Sigmoid colon (tissue), 4 donors: Measurements from ENCODE around the gene MCOLN2.

ENCODE experiments used
- CTCF ChIP-seq, 4 experiments: fragments of 450-650 bp in 3 of 4; fragments of 200-600 bp in 1 of 4; IDR thresholded peaks; one replicate each; pipeline ENCODE4 v1.5.1; 2016 to 2019; ENCODE audit warnings: antibody characterized with exemption in 4 of 4, mild to moderate bottlenecking in 3 of 4, moderate library complexity in 2 of 4
- EP300 ChIP-seq, 4 donors: sonication (generic); formaldehyde crosslinking; IDR thresholded peaks; one replicate each; pipeline ENCODE4 v1.6.1; 2017; ENCODE audit warnings: antibody characterized with exemption in 4 of 4
- POLR2A ChIP-seq, 2 donors: fragments of 450-650 bp; IDR thresholded peaks; one replicate each; pipeline ENCODE4 v1.6.1; 2016; ENCODE audit warnings: antibody characterized with exemption in 2 of 2, mild to moderate bottlenecking in 2 of 2, moderate library complexity in 2 of 2

GRCh38 chr1:84968101-84968500 lies 28.8 kb downstream of the MCOLN2 start:
- TF ChIP-seq CTCF (IDR thresholded peaks at IDR 0.05): no peak
- no peak for TF ChIP-seq EP300 (IDR thresholded peaks at IDR 0.05)
- no peak for TF ChIP-seq POLR2A (IDR thresholded peaks at IDR 0.05)
